Measurements from ENCODE around the gene ASPHD1. TPM values are rescaled to one million over a fixed set of nuclear protein-coding genes. Genes with fewer than 3 reads are reported as not detected.
"Not testable (repeated sequence)": the region's sequence is repeated elsewhere in the genome, so short reads cannot be mapped to it uniquely, and the experiment has no call there.

ASPHD1 gene
- total and polyA plus RNA-seq, 2 of the 4 experiments (the other 2 are of a cell fraction), result 4.1 to 14.5 TPM

DNA sequence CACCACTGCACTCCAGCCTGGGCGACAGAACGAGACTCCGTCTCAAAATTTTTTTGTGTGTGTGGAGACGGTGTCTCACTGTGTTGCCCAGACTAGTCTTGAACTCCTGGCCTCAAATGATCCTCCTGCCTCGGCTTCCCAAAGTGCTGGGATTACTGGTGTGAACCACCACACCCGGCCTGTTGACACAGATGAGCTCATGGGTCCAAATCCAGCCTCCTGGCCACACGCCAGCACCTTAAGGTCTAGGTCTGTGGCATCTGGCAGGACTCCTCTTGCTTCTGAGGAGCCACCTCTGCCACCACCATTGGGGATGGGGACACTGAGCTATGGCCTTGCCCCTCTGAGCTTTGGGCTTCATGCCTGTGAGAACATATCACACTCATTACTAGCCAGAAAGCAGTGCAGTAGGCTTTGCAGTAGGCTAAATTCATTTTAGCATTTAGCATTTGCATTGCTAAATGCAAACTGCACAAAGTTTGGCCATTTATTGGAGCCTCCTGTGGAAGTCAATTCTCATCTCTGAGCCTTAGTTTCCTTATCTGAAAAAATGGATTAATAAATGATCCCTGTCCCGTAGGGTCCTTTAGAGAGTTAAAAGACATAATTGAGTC lies 31.8 kb upstream of the ASPHD1 start:
- Histone ChIP-seq H4K8ac (ENCODE audit: low read depth in 2 of 2, low read length in 2 of 2) (no peak overlapping the region), H2AK5ac (ENCODE audit: low read depth, low read length) (no peak overlapping the region), H3K4ac (ENCODE audit: low read depth, low read length) (no peak overlapping the region), H3K9me1 (ENCODE audit: insufficient read depth, low read length) (no peaks in the 10 kb centered on the region), H3K27ac (ENCODE audit: insufficient read depth, low read length) (no peak overlapping the region), H3K79me1 (ENCODE audit: low read depth in 1 of 2, low read length in 2 of 2) (no peaks in the 10 kb centered on the region), H3K36me3 (ENCODE audit: control insufficient read depth, insufficient read depth, low read length) (no peaks in the 10 kb centered on the region), H4K91ac (ENCODE audit: insufficient read depth, low read depth, low read length) (no peak overlapping the region), H2BK20ac (ENCODE audit: low read depth, low read length) (no peak overlapping the region), H3K56ac (ENCODE audit: extremely low read depth, insufficient read depth, low read length) (no peak overlapping the region), H3K9me3 (ENCODE audit: control insufficient read depth, insufficient read depth, low read length) (no peaks in the 10 kb centered on the region), H2BK15ac (ENCODE audit: low read depth, low read length) (no peak overlapping the region), H3K27me3 (ENCODE audit: control insufficient read depth, insufficient read depth, low read length) (no peaks in the 10 kb centered on the region), H3K4me2 (ENCODE audit: low read depth, low read length) (no peak overlapping the region), H2BK120ac (ENCODE audit: low read depth, low read length) (no peak overlapping the region), H4K20me1 (ENCODE audit: insufficient read depth, low read length) (no peaks in the 10 kb centered on the region), H2AK9ac (replicated peaks; ENCODE audit: low read depth, low read length, poor library complexity) (no peak overlapping the region), H2AFZ (replicated peaks; ENCODE audit: low read length, poor library complexity) (no peak overlapping the region), H3K9ac (ENCODE audit: low read depth, low read length) (no peak overlapping the region), H4K5ac (ENCODE audit: low read depth, low read length) (no peak overlapping the region), H3K14ac (replicated peaks; ENCODE audit: low read depth, low read length) (no peak overlapping the region), H3K18ac (ENCODE audit: low read depth, low read length) (no peak overlapping the region), H2BK5ac (ENCODE audit: low read depth, low read length, poor library complexity, severe bottlenecking) (no peak overlapping the region), H3K4me1 (ENCODE audit: control insufficient read depth, insufficient read depth, low read length) (no peaks in the 10 kb centered on the region), H3K23ac (ENCODE audit: low read depth, low read length) (no peak overlapping the region), H3K4me3 (ENCODE audit: insufficient read depth, low read depth, low read length) (no peak overlapping the region)
- dilution Hi-C loops (cut with HindIII; ENCODE audit: low sequenced_read_pairs, unreplicated experiment) (no loop called here), in situ Hi-C loops (cut with MboI; ENCODE audit: low sequenced_read_pairs) (no loop called here), intact Hi-C loops (cut with micrococcal nuclease) (no loop called here)
- no peak for TF ChIP-seq MAZ (IDR thresholded peaks at IDR 0.05; ENCODE audit: borderline replicate concordance, low read depth, low read length)
- ChIA-PET POLR2A (ENCODE audit: unreplicated experiment) (interaction anchor here (0.7 kb wide), 1 partner anchor 155 kb away, joined by 3 read pairs; the partner anchor contains the start of gene C16orf92), CTCF (no interaction called here)
- DNase-seq, result no peak
- BruUV-seq (replicated peaks), result no TSS peak
- WGBS, 2 experiments (ENCODE audit: extremely low coverage in 2 of 2, insufficient read length in 1 of 2), result 71% methylated on average over 7 of the region's 8 CpGs; no CpG with 5 or more reads in 1 of the 2 experiments
- ATAC-seq (ENCODE audit: low read depth), result no peak

DNA sequence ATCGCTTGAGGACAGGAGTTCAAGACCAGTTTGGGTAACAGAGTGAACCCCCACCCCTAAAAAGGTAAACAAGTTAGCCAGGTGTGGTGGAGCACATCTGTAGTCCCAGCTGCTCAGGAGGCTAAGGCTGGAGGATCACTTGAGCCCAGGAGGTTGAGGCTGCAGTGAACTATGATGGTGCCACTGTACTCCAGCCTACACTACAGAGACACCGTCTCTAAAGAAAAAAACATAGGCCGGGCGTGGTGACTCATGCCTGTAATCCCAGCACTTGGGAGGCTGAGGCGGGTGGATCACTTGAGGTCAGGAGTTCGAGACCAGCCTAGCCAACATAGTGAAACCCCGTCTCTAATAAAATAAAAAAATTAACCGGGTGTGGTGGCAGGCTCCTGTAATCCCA lies 31.2 kb upstream of the ASPHD1 start:
- H2AK9ac ChIP-seq (replicated peaks; ENCODE audit: low read depth, low read length, poor library complexity); dilution Hi-C loops (cut with HindIII; ENCODE audit: low sequenced_read_pairs, unreplicated experiment); H3K27me3 ChIP-seq (ENCODE audit: control insufficient read depth, insufficient read depth, low read length); H4K20me1 ChIP-seq (ENCODE audit: insufficient read depth, low read length); DNase-seq; H3K14ac ChIP-seq (replicated peaks; ENCODE audit: low read depth, low read length); BruUV-seq (replicated peaks); H3K4ac ChIP-seq (ENCODE audit: low read depth, low read length); ATAC-seq (ENCODE audit: low read depth); H3K18ac ChIP-seq (ENCODE audit: low read depth, low read length); H2BK120ac ChIP-seq (ENCODE audit: low read depth, low read length); H3K4me2 ChIP-seq (ENCODE audit: low read depth, low read length); H2AFZ ChIP-seq (replicated peaks; ENCODE audit: low read length, poor library complexity); in situ Hi-C loops (cut with MboI; ENCODE audit: low sequenced_read_pairs); H3K4me1 ChIP-seq (ENCODE audit: control insufficient read depth, insufficient read depth, low read length); H3K9me3 ChIP-seq (ENCODE audit: control insufficient read depth, insufficient read depth, low read length); intact Hi-C loops (cut with micrococcal nuclease); H2BK20ac ChIP-seq (ENCODE audit: low read depth, low read length); H3K79me1 ChIP-seq (ENCODE audit: low read depth in 1 of 2, low read length in 2 of 2); H4K5ac ChIP-seq (ENCODE audit: low read depth, low read length); H2BK5ac ChIP-seq (ENCODE audit: low read depth, low read length, poor library complexity, severe bottlenecking); H4K8ac ChIP-seq (ENCODE audit: low read depth in 2 of 2, low read length in 2 of 2); H2AK5ac ChIP-seq (ENCODE audit: low read depth, low read length); H3K4me3 ChIP-seq (ENCODE audit: insufficient read depth, low read depth, low read length); H3K56ac ChIP-seq (ENCODE audit: extremely low read depth, insufficient read depth, low read length); H3K9me1 ChIP-seq (ENCODE audit: insufficient read depth, low read length); POLR2A ChIA-PET (ENCODE audit: unreplicated experiment); H2BK15ac ChIP-seq (ENCODE audit: low read depth, low read length); H3K23ac ChIP-seq (ENCODE audit: low read depth, low read length); H4K91ac ChIP-seq (ENCODE audit: insufficient read depth, low read depth, low read length); H3K36me3 ChIP-seq (ENCODE audit: control insufficient read depth, insufficient read depth, low read length); H3K9ac ChIP-seq (ENCODE audit: low read depth, low read length); CTCF ChIA-PET; H3K27ac ChIP-seq (ENCODE audit: insufficient read depth, low read length): not testable (repeated sequence)
- WGBS, 2 experiments (ENCODE audit: extremely low coverage in 2 of 2, insufficient read length in 1 of 2), result 64% methylated on average over 3 of the region's 8 CpGs; no CpG with 5 or more reads in 1 of the 2 experiments

Measured in IMR-90 (cell line).